Esophagus squamous epithelium (tissue), 5 donors: ENCODE results near the gene PLSCR4. TPM values are rescaled to one million over a fixed set of nuclear protein-coding genes. Genes with fewer than 3 reads are reported as not detected.

Source experiments
- DNase-seq: peaks from one replicate; lab custom pipeline; 2025; lab: John Stamatoyannopoulos, UW
- H3K27ac ChIP-seq, 4 donors: fragments of 200-600 bp; sonication (generic); one replicate each; pipeline ENCODE4 v1.5.1; 2016 to 2019; ENCODE audit warnings: mild to moderate bottlenecking in 1 of 4
- H3K27me3 ChIP-seq, 4 donors: fragments of 200-600 bp; sonication (generic); 1 replicate in 3 of 4; 2 replicates in 1 of 4; pipeline versions ENCODE4 v1.5.1 to v1.6.0; 2017 to 2021; ENCODE audit warnings: antibody characterized with exemption in 1 of 4
- H3K36me3 ChIP-seq, 3 donors: fragments of 200-600 bp; sonication (generic); one replicate each; pipeline ENCODE4 v1.5.1; 2016 to 2019
- H3K4me1 ChIP-seq, 3 donors: fragments of 200-600 bp; sonication (generic); one replicate each; pipeline ENCODE4 v1.5.1; 2017 to 2019
- H3K4me3 ChIP-seq, 4 donors: fragments of 200-600 bp; sonication (generic); 1 replicate in 3 of 4; 2 replicates in 1 of 4; pipeline ENCODE4 v1.5.1; 2016 to 2019; ENCODE audit warnings: mild to moderate bottlenecking in 2 of 4, moderate library complexity in 1 of 4
- H3K9me3 ChIP-seq, 3 donors: fragments of 200-600 bp; sonication (generic); one replicate each; pipeline ENCODE4 v1.5.1; 2016 to 2019
- POLR2A ChIP-seq, 4 donors: fragments of 450-650 bp; IDR thresholded peaks; one replicate each; pipeline ENCODE4 v1.6.1; 2017; ENCODE audit warnings: antibody characterized with exemption in 4 of 4, mild to moderate bottlenecking in 4 of 4, moderate library complexity in 3 of 4
- WGBS, 2 donors: methylation state at CpG; one replicate each; pipeline ENCODE4 v1.1.5; 2018; 5-methylcytosine and 5-hydroxymethylcytosine counted together
- intact Hi-C: fragments of 100-400 bp; cut with DNase I; formaldehyde crosslinking; loops from one replicate; pipeline ENCODE4 v1.15.0; 2022
- total RNA-seq, 4 donors: library from RNA; depleted of rRNA; stranded (reverse); fragments of >200 nt; gene quantifications; one replicate each; pipeline ENCODE4 v1.1.0, GENCODE V29; 2016
- TF ChIP-seq, protein P1 (sequence below), 6 experiments: fragments of 450-650 bp in 4 of 6; fragments of 200-600 bp in 2 of 6; sonication (generic) in 2 of 6; IDR thresholded peaks; one replicate each; pipeline ENCODE4 v1.5.1; 2016 to 2019; ENCODE audit warnings: antibody characterized with exemption in 6 of 6, mild to moderate bottlenecking in 4 of 6, moderate library complexity in 4 of 6
- donor health status: DM: yes; HTN: yes; CAD: no.

PLSCR4 gene
- total RNA-seq, 4 donors from 2014 or later, result 5.5 to 39.1 (median 13.4) TPM

DNA sequence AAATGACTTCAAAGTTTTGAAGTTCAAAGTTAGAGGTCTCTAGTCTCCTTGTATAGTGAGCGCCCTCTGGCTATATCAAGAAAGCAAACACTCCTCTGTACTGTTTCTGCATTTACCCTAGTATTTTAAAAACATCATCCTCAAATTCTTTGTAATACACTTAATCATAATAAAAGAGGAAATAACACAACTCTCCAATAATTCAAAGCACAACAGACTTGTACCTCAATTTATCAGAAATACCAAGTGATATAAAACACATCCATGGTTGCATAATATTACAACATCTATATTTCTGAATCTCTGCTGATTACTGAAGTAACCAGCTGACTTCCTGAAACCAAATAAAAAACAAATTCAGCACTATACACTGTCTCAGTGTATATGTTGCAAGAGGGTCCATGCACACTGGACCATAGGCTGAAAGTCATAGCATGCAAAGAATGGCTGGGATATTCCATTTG is 102.4 kb downstream of the PLSCR4 start:
- Histone ChIP-seq H3K4me3 (no peak overlapping the region), H3K27ac (no peak overlapping the region), H3K27me3 (no peaks in the 10 kb centered on the region), H3K4me1 (peaks cover 0 to 26% (median 0%) of the 10 kb centered on the region in 3 donors), H3K9me3 (no peaks in the 10 kb centered on the region), H3K36me3 (peaks cover 0 to 7% (median 0%) of the 10 kb centered on the region in 3 donors)
- no peak for TF ChIP-seq POLR2A (IDR thresholded peaks at IDR 0.05)
- TF ChIP-seq, protein P1, sequence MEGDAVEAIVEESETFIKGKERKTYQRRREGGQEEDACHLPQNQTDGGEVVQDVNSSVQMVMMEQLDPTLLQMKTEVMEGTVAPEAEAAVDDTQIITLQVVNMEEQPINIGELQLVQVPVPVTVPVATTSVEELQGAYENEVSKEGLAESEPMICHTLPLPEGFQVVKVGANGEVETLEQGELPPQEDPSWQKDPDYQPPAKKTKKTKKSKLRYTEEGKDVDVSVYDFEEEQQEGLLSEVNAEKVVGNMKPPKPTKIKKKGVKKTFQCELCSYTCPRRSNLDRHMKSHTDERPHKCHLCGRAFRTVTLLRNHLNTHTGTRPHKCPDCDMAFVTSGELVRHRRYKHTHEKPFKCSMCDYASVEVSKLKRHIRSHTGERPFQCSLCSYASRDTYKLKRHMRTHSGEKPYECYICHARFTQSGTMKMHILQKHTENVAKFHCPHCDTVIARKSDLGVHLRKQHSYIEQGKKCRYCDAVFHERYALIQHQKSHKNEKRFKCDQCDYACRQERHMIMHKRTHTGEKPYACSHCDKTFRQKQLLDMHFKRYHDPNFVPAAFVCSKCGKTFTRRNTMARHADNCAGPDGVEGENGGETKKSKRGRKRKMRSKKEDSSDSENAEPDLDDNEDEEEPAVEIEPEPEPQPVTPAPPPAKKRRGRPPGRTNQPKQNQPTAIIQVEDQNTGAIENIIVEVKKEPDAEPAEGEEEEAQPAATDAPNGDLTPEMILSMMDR (IDR thresholded peaks at IDR 0.05), result no peak
- DNase-seq, result no peak
- WGBS, 2 donors, result 71 to 77% methylated on average over 1 of the region's 1 CpG
- intact Hi-C loops, result no loop called here

DNA sequence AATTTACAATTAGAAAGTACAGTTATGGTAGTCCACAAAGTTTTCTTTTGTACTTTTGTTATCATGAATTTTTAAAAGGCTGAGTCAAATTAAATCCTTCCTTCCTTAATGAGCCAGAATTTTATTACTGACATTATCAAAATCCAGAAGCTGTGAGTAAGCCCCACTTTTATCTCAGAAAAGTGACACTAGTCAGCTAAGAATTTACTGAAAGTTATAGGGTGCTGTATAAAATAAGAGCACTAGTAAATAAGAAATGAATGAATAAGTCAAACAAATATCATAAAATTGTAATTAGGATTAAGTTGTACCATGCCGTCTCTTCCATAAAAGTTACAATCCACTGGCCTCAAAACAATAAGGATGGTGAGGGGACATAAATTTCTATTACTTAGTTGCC is 105.3 kb downstream of the PLSCR4 start:
- Histone ChIP-seq H3K4me1 (peaks cover 0 to 28% (median 10%) of the 10 kb centered on the region in 3 donors), H3K27ac (no peak overlapping the region), H3K27me3 (no peaks in the 10 kb centered on the region), H3K4me3 (no peak overlapping the region), H3K9me3 (no peaks in the 10 kb centered on the region), H3K36me3 (no peaks in the 10 kb centered on the region)
- TF ChIP-seq POLR2A (IDR thresholded peaks at IDR 0.05), result no peak
- TF ChIP-seq, protein P1 (IDR thresholded peaks at IDR 0.05), result no peak
- DNase-seq, result no peak
- intact Hi-C loops, result no loop called here
- 85 to 87% methylated on average over 1 of the region's 1 CpG for WGBS, 2 donors

DNA sequence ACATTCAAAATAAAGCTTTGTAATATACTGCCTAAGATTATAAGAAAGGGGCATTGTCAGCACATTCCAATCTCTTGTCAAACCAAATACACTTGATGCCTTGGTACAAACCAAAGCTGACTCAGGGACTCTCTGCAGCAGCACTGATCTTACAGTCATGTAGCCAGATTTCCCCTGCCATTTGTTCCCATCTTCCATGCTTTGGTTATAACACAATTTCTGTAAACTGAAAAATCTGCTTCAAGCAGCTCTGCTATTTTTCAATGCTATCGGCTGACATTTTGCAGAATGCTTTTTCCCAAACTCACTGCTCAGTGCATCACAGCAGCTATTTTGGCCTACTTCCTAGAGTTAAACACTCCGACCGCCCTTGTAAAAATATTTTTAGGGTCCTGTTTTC is 108.1 kb downstream of the PLSCR4 start:
- peaks cover 0 to 38% (median 10%) of the 10 kb centered on the region in 3 donors for H3K4me1 ChIP-seq
- H3K27ac ChIP-seq, result peak overlapping the region in 1 of 4 donors; percentile 51
- H3K4me3 ChIP-seq, result no peak overlapping the region
- DNase-seq, result no peak
- 62 to 71% methylated on average over 3 of the region's 3 CpGs for WGBS, 2 donors
- H3K27me3 ChIP-seq, result no peaks in the 10 kb centered on the region
- no peaks in the 10 kb centered on the region for H3K9me3 ChIP-seq
- intact Hi-C loops, result no loop called here
- TF ChIP-seq, protein P1 (IDR thresholded peaks at IDR 0.05), result no peak
- TF ChIP-seq POLR2A (IDR thresholded peaks at IDR 0.05), result no peak
- H3K36me3 ChIP-seq, result no peaks in the 10 kb centered on the region

Other genes starting within 250 kb of the PLSCR4 start
- gene PLOD2, start 89.9 kb downstream of the PLSCR4 start, total RNA-seq, result 10 to 100 TPM; 13.3 to 29.1 (median 23.2) TPM
- not detected for gene PLSCR2, start 218.5 kb upstream of the PLSCR4 start, total RNA-seq